ENCODE data around the gene HLF.

- TF ChIP-seq, protein P1, sequence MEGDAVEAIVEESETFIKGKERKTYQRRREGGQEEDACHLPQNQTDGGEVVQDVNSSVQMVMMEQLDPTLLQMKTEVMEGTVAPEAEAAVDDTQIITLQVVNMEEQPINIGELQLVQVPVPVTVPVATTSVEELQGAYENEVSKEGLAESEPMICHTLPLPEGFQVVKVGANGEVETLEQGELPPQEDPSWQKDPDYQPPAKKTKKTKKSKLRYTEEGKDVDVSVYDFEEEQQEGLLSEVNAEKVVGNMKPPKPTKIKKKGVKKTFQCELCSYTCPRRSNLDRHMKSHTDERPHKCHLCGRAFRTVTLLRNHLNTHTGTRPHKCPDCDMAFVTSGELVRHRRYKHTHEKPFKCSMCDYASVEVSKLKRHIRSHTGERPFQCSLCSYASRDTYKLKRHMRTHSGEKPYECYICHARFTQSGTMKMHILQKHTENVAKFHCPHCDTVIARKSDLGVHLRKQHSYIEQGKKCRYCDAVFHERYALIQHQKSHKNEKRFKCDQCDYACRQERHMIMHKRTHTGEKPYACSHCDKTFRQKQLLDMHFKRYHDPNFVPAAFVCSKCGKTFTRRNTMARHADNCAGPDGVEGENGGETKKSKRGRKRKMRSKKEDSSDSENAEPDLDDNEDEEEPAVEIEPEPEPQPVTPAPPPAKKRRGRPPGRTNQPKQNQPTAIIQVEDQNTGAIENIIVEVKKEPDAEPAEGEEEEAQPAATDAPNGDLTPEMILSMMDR (IDR thresholded peaks at IDR 0.05; ENCODE audit: low read length): no peak
- TF ChIP-seq EZH2 (optimal IDR thresholded peaks at IDR 0.05; ENCODE audit: low read depth, low read length): no peak
These were observed 18.0 kb downstream of the HLF start for GRCh38 chr17:55282741-55283140.

Measured in MM.1S (cell line).